Karpas-422 (cell line): ENCODE results near the gene SPRED2. TPM values are rescaled to one million over a fixed set of nuclear protein-coding genes. Genes with fewer than 3 reads are reported as not detected.

Source experiments
- DNase-seq: peaks from one replicate; pipeline ENCODE4 v3.0.0-alpha.2; 2015
- H2AFZ ChIP-seq: fragments of 200-600 bp; sonication (generic); 2 replicates; pipeline ENCODE4 v1.6.1; 2014; ENCODE audit warnings: antibody characterized with exemption, low read length, mixed read lengths
- H3K27ac ChIP-seq: fragments of 200-600 bp; sonication (generic); 2 replicates; pipeline ENCODE4 v1.5.1; 2014; ENCODE audit warnings: mild to moderate bottlenecking, low read length, moderate library complexity
- H3K27me3 ChIP-seq: fragments of 200-600 bp; sonication (generic); 2 replicates; pipeline ENCODE4 v1.6.1; 2014; ENCODE audit warnings: low read length, mixed read lengths
- H3K36me3 ChIP-seq: fragments of 200-600 bp; sonication (generic); 2 replicates; pipeline ENCODE4 v1.6.1; 2014; ENCODE audit warnings: low read length, mixed read lengths; ENCODE audit not compliant: insufficient read depth
- H3K4me1 ChIP-seq: fragments of 200-600 bp; sonication (generic); 2 replicates; pipeline ENCODE4 v1.6.1; 2014; ENCODE audit warnings: mild to moderate bottlenecking, low read length, mixed read lengths
- H3K4me2 ChIP-seq: fragments of 200-600 bp; sonication (generic); 2 replicates; pipeline ENCODE4 v1.6.1; 2014; ENCODE audit warnings: low read length, low read depth, mild to moderate bottlenecking; ENCODE audit not compliant: poor library complexity, severe bottlenecking
- H3K4me3 ChIP-seq: fragments of 200-600 bp; sonication (generic); 2 replicates; pipeline ENCODE4 v1.5.1; 2014; ENCODE audit warnings: mild to moderate bottlenecking, antibody characterized with exemption, low read length, mixed read lengths
- H3K79me2 ChIP-seq: fragments of 200-600 bp; sonication (generic); 2 replicates; pipeline ENCODE4 v1.6.1; 2014; ENCODE audit warnings: mild to moderate bottlenecking, low read length, mixed read lengths
- H3K9ac ChIP-seq: fragments of 200-600 bp; sonication (generic); 2 replicates; pipeline ENCODE4 v1.6.0; 2014; ENCODE audit warnings: low read length
- H3K9me2 ChIP-seq: fragments of 200-600 bp; sonication (generic), shearing (Covaris generic); replicated peaks from 2 replicates; pipeline ENCODE4 v1.6.0; 2014; ENCODE audit warnings: mild to moderate bottlenecking, low read length, moderate library complexity; ENCODE audit not compliant: insufficient read depth
- H3K9me3 ChIP-seq: fragments of 300-700, 200-600 bp; sonication (generic); 2 replicates; pipeline ENCODE4 v1.6.1; 2014; ENCODE audit warnings: low read length, mixed read lengths
- H4K20me1 ChIP-seq: fragments of 200-600 bp; sonication (generic); 2 replicates; pipeline ENCODE4 v1.6.1; 2014; ENCODE audit warnings: mild to moderate bottlenecking, antibody characterized with exemption, low read length, low read depth; ENCODE audit not compliant: insufficient read depth
- total RNA-seq: library from RNA; depleted of rRNA; stranded (reverse); fragments of >200 nt; shearing (Covaris generic); gene quantifications from 2 replicates; pipeline ENCODE4 v1.2.3, GENCODE V29; 2014; ENCODE audit warnings: low replicate concordance

SPRED2 gene
- total RNA-seq, 1 experiment from 2014 or later: 11.9 TPM

DNA sequence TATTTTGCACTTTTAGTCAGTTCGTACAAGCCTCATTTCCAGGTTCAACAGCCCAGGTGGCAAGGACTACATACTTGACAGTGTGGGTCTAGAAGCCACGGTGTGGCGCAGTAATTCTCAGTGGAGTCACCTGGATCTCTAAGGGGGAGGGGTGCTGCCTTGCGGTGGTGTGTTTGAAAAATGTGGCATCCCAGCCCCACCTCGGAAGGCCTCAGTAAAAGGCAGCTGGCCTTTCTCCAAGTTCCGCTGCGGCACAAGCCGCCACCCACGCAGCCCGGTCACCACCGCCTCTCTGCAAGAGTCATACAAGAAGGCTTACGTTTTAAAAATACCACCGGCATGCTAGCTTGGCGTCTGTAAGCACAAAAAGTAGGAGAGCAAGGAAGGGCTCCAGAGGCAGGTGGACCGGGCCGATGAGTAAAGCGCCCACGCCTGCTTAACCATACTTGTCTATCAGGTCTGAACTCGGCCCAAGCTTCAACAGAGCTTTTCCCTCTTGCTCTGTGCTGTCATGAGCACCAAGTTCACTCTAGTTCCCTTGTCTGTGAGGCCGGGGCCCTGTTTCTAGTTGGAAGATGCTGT is 49.5 kb downstream of the SPRED2 start:
- peaks cover 4% of the 10 kb centered on the region; the same call in 1 of the 2 replicates for H3K27me3 ChIP-seq
- peaks cover 23% of the 10 kb centered on the region for H3K4me1 ChIP-seq
- peaks cover 91% of the 10 kb centered on the region for H4K20me1 ChIP-seq
- H3K79me2 ChIP-seq: no peaks in the 10 kb centered on the region
- no peaks in the 10 kb centered on the region for H3K9me3 ChIP-seq
- H3K36me3 ChIP-seq: no peaks in the 10 kb centered on the region
- H3K9ac ChIP-seq: no peak overlapping the region
- no peak overlapping the region for H3K27ac ChIP-seq
- no peak overlapping the region for H3K4me2 ChIP-seq
- no peaks in the 10 kb centered on the region for H3K9me2 ChIP-seq
- no peak overlapping the region for H2AFZ ChIP-seq
- no peak overlapping the region for H3K4me3 ChIP-seq
- no peak for DNase-seq

DNA sequence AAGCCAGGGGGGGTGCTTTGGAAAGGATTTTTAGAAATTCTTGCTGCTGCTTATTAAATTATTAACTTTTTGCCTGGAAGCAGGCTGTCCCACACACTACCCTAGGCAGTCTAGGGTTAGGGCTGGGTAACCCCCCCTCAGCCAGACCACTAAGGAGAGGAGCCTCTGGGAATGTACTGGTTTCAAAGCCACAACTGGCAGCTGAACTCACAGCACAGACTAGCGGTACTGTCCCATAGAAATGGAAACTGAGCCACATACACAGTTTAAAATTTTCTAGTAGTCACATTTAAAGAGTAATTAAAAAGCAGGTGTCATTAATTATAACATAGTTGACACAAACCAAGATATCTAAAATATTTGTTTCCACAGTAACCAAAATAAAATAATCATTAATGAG is 50.1 kb downstream of the SPRED2 start:
- H3K27ac ChIP-seq: no peak overlapping the region
- H3K9me2 ChIP-seq: no peaks in the 10 kb centered on the region
- H3K4me2 ChIP-seq: no peak overlapping the region
- no peak overlapping the region for H3K4me3 ChIP-seq
- peaks cover 23% of the 10 kb centered on the region for H3K4me1 ChIP-seq
- peaks cover 4% of the 10 kb centered on the region; the same call in 1 of the 2 replicates for H3K27me3 ChIP-seq
- H3K9ac ChIP-seq: no peak overlapping the region
- peaks cover 95% of the 10 kb centered on the region for H4K20me1 ChIP-seq
- no peak overlapping the region for H2AFZ ChIP-seq
- no peaks in the 10 kb centered on the region for H3K36me3 ChIP-seq
- H3K79me2 ChIP-seq: no peaks in the 10 kb centered on the region
- no peak for DNase-seq
- H3K9me3 ChIP-seq: no peaks in the 10 kb centered on the region

- no peaks in the 10 kb centered on the region for H3K9me2 ChIP-seq
Measured at GRCh38 chr2:65381607-65382051, 50.8 kb downstream of the SPRED2 start.

GRCh38 chr2:65380255-65380654 is 52.1 kb downstream of the SPRED2 start:
- H3K4me1 ChIP-seq: peaks cover 23% of the 10 kb centered on the region
- H3K9me3 ChIP-seq: no peaks in the 10 kb centered on the region

More at GRCh38 chr2:65381607-65382051, 50.8 kb downstream of the SPRED2 start:
- Histone ChIP-seq H3K4me2 (no peak overlapping the region), H3K9me3 (no peaks in the 10 kb centered on the region), H3K27me3 (peaks cover 4% of the 10 kb centered on the region; the same call in 1 of the 2 replicates), H2AFZ (no peak overlapping the region), H4K20me1 (peaks cover 94% of the 10 kb centered on the region), H3K9ac (no peak overlapping the region), H3K79me2 (no peaks in the 10 kb centered on the region), H3K27ac (no peak overlapping the region), H3K4me1 (peaks cover 23% of the 10 kb centered on the region), H3K4me3 (no peak overlapping the region), H3K36me3 (no peaks in the 10 kb centered on the region)
- DNase-seq: no peak

DNA sequence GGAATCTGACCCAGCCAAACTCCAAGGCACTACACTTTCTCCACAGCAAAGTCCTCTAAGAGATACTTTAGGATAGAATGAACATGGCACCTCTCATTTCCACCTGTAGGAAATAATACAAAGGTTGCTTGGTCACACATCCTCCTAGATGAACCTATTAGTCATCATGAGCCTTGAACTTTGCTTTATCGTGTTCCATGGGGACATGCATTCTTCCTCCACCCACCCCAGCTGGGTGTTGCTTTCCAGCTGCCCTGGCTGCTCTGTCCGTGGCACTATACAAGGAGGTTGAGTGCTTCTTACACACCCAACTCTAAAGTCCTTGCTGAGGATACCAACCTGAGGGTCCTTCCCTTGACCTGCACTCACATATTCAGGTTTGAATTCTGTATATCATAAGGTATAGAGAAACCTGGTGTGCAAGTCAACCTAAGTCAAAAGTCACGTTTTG is 52.7 kb downstream of the SPRED2 start:
- Histone ChIP-seq H3K9me2 (no peaks in the 10 kb centered on the region), H3K79me2 (no peaks in the 10 kb centered on the region), H4K20me1 (peaks cover 92% of the 10 kb centered on the region), H3K4me2 (no peak overlapping the region), H3K27ac (no peak overlapping the region), H3K4me1 (peaks cover 23% of the 10 kb centered on the region), H3K36me3 (no peaks in the 10 kb centered on the region), H3K9ac (no peak overlapping the region), H3K4me3 (no peak overlapping the region), H3K9me3 (no peaks in the 10 kb centered on the region), H2AFZ (no peak overlapping the region), H3K27me3 (no peaks in the 10 kb centered on the region)
- DNase-seq: no peak

More at GRCh38 chr2:65380255-65380654, 52.1 kb downstream of the SPRED2 start:
- no peak overlapping the region for H3K4me3 ChIP-seq
- H3K9me2 ChIP-seq: no peaks in the 10 kb centered on the region
- H3K9ac ChIP-seq: no peak overlapping the region
- H3K27me3 ChIP-seq: peaks cover 1% of the 10 kb centered on the region; the same call in 1 of the 2 replicates
- H4K20me1 ChIP-seq: peaks cover 90% of the 10 kb centered on the region
- H3K36me3 ChIP-seq: no peaks in the 10 kb centered on the region
- no peak overlapping the region for H3K4me2 ChIP-seq
- DNase-seq: no peak
- no peak overlapping the region for H2AFZ ChIP-seq
- no peaks in the 10 kb centered on the region for H3K79me2 ChIP-seq
- no peak overlapping the region for H3K27ac ChIP-seq

DNA sequence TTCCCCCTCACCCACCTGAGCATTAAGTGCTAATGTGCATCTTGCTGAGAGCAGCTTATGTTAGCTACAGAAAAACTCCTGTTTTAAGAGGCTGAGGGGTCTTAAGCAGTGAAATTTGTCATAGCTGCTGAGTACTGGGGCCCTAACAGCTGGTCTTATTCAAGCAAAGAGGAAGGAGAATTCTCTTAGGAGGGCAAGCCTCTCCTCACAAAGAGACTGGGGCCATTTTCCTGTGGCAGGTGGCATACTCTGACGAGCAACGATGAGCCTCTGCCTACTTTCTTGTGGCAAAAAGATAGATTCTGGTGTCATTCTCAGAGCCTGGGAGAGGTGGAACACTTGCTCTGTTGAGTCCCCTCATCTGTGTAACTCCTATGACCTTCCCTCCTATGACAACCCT is 53.2 kb downstream of the SPRED2 start:
- no peaks in the 10 kb centered on the region for H3K79me2 ChIP-seq
- H3K4me2 ChIP-seq: no peak overlapping the region
- H3K9me3 ChIP-seq: no peaks in the 10 kb centered on the region
- H3K27ac ChIP-seq: no peak overlapping the region
- no peak overlapping the region for H3K9ac ChIP-seq
- no peaks in the 10 kb centered on the region for H3K27me3 ChIP-seq
- no peak for DNase-seq
- no peak overlapping the region for H3K4me3 ChIP-seq
- peaks cover 23% of the 10 kb centered on the region for H3K4me1 ChIP-seq
- peaks cover 93% of the 10 kb centered on the region for H4K20me1 ChIP-seq
- no peaks in the 10 kb centered on the region for H3K9me2 ChIP-seq
- no peaks in the 10 kb centered on the region for H3K36me3 ChIP-seq
- H2AFZ ChIP-seq: no peak overlapping the region

GRCh38 chr2:65378290-65378689 is 54.1 kb downstream of the SPRED2 start:
- H3K36me3 ChIP-seq: no peaks in the 10 kb centered on the region
- H3K9me2 ChIP-seq: no peaks in the 10 kb centered on the region
- DNase-seq: no peak
- no peak overlapping the region for H3K4me2 ChIP-seq
- no peaks in the 10 kb centered on the region for H3K27me3 ChIP-seq
- peaks cover 23% of the 10 kb centered on the region for H3K4me1 ChIP-seq
- H4K20me1 ChIP-seq: peaks cover 93% of the 10 kb centered on the region
- no peak overlapping the region for H3K27ac ChIP-seq
- no peak overlapping the region for H3K4me3 ChIP-seq
- no peaks in the 10 kb centered on the region for H3K79me2 ChIP-seq
- no peak overlapping the region for H3K9ac ChIP-seq
- H3K9me3 ChIP-seq: no peaks in the 10 kb centered on the region
- no peak overlapping the region for H2AFZ ChIP-seq

- H3K4me2 ChIP-seq: no peak overlapping the region
- no peak for DNase-seq
- H2AFZ ChIP-seq: no peak overlapping the region
Measured at GRCh38 chr2:65377556-65378192, 54.7 kb downstream of the SPRED2 start.

More at GRCh38 chr2:65377556-65378192, 54.7 kb downstream of the SPRED2 start:
- Histone ChIP-seq H3K4me3 (no peak overlapping the region), H3K27ac (no peak overlapping the region), H3K9ac (no peak overlapping the region), H4K20me1 (peaks cover 94% of the 10 kb centered on the region), H3K79me2 (no peaks in the 10 kb centered on the region), H3K9me3 (no peaks in the 10 kb centered on the region), H3K27me3 (no peaks in the 10 kb centered on the region), H3K36me3 (no peaks in the 10 kb centered on the region), H3K4me1 (peaks cover 18% of the 10 kb centered on the region), H3K9me2 (no peaks in the 10 kb centered on the region)
